T-cell (primary cell): ENCODE data around the gene RFLNA. TPM values are rescaled to one million over a fixed set of nuclear protein-coding genes. Genes with fewer than 3 reads are reported as not detected.
"Not testable (repeated sequence)": the region's sequence is repeated elsewhere in the genome, so short reads cannot be mapped to it uniquely, and the experiment has no call there.

ENCODE experiments used
- ATAC-seq, 4 experiments: fragments of 200-7000 bp in 3 of 4; fragments of 150-1000 bp in 1 of 4; cut with Tn5 transposase; replicated peaks in 1 of 4; 1 replicate in 3 of 4; 2 replicates in 1 of 4; pipeline ENCODE4 v1.10.0; 2021; ENCODE audit warnings: moderate library complexity in 3 of 4, mild to moderate bottlenecking in 2 of 4, moderate number of reproducible peaks in 1 of 4
- CTCF ChIA-PET, 2 donors: fragments of 300-600 bp; sonication (Branson Sonifier 250); formaldehyde crosslinking; loops; one replicate each; lab custom pipeline; 2022; ENCODE audit warnings: antibody characterized with exemption in 2 of 2; lab: Charles Lee
- POLR2A ChIA-PET, 2 donors: fragments of 300-600 bp; sonication (Branson Sonifier 250); formaldehyde crosslinking; loops; one replicate each; lab custom pipeline; 2022; ENCODE audit warnings: antibody characterized with exemption in 2 of 2; lab: Charles Lee
- DNase-seq, 35 experiments: peaks; one replicate each; pipeline versions ENCODE4 v3.0.0 to v3.0.0-alpha.2; 2013 to 2023
- H3K27ac ChIP-seq: one replicate; pipeline ENCODE4 v1.5.1; 2013; ENCODE audit warnings: low read length
- H3K27me3 ChIP-seq, 2 experiments: replicated peaks in 1 of 2; 1 replicate in 1 of 2; 2 replicates in 1 of 2; pipeline versions ENCODE4 v1.6.1 to v1.7.0; 2013; ENCODE audit warnings: low read length in 1 of 2, mixed read lengths in 1 of 2; ENCODE audit not compliant: control insufficient read depth in 2 of 2, insufficient read depth in 2 of 2; ENCODE audit errors: extremely low read depth in 1 of 2
- H3K36me3 ChIP-seq, 2 donors: 1 replicate in 1 of 2; 2 replicates in 1 of 2; pipeline versions ENCODE4 v1.6.1 to v1.7.0; 2013; ENCODE audit warnings: low read length in 1 of 2; ENCODE audit not compliant: control insufficient read depth in 2 of 2, insufficient read depth in 1 of 2; ENCODE audit errors: extremely low read depth in 1 of 2
- H3K4me1 ChIP-seq, 2 experiments: 1 replicate in 1 of 2; 2 replicates in 1 of 2; pipeline versions ENCODE4 v1.6.1 to v1.7.0; 2013; ENCODE audit warnings: low read length in 2 of 2, mixed read lengths in 1 of 2; ENCODE audit not compliant: insufficient read depth in 2 of 2, control insufficient read depth in 1 of 2; ENCODE audit errors: extremely low read depth in 1 of 2
- H3K4me3 ChIP-seq, 2 donors: 1 replicate in 1 of 2; 2 replicates in 1 of 2; pipeline versions ENCODE4 v1.5.1 to v1.7.0; 2013; ENCODE audit warnings: mild to moderate bottlenecking in 2 of 2, low read length in 1 of 2, moderate library complexity in 1 of 2; ENCODE audit not compliant: control insufficient read depth in 1 of 2; ENCODE audit errors: extremely low read depth in 1 of 2
- H3K9me3 ChIP-seq: 2 replicates; pipeline ENCODE4 v1.7.0; 2013
- H3K27ac Mint-ChIP-seq, 2 donors: one replicate each; pipeline ENCODE4 v1.8.0; 2020 to 2021; ENCODE audit warnings: mild to moderate bottlenecking in 2 of 2, mixed read lengths in 2 of 2
- H3K27me3 Mint-ChIP-seq, 2 donors: one replicate each; pipeline ENCODE4 v1.8.0; 2021 to 2022; ENCODE audit warnings: mixed read lengths in 2 of 2
- H3K36me3 Mint-ChIP-seq: one replicate; pipeline ENCODE4 v1.8.0; 2021; ENCODE audit warnings: mixed read lengths
- H3K4me1 Mint-ChIP-seq, 3 donors: one replicate each; pipeline ENCODE4 v1.8.0; 2020 to 2022; ENCODE audit warnings: mixed read lengths in 3 of 3, mild to moderate bottlenecking in 1 of 3
- H3K4me3 Mint-ChIP-seq, 3 donors: one replicate each; pipeline ENCODE4 v1.8.0; 2020 to 2022; ENCODE audit warnings: mild to moderate bottlenecking in 3 of 3, mixed read lengths in 3 of 3, moderate library complexity in 3 of 3
- H3K9me3 Mint-ChIP-seq, 3 donors: one replicate each; pipeline ENCODE4 v1.8.0; 2020 to 2022; ENCODE audit warnings: mixed read lengths in 3 of 3
- WGBS: methylation state at CpG from one replicate; pipeline ENCODE4 v1.1.5; 2013; ENCODE audit warnings: missing lambda C conversion rate; ENCODE audit not compliant: insufficient coverage; 5-methylcytosine and 5-hydroxymethylcytosine counted together
- total RNA-seq, 35 experiments: library from RNA in 6 of 35; stranded (reverse) in 6 of 35; fragments of 120-200 nt in 1 of 35; gene quantifications; one replicate each; pipeline versions ENCODE4 v1.2.1 to v1.2.4 and lab custom pipeline; 2013 to 2026

Gene RFLNA
- total RNA-seq, 5 donors from 2014 or later (not counting 1 experiment from before 2014, with no cell fraction given): not detected

DNA sequence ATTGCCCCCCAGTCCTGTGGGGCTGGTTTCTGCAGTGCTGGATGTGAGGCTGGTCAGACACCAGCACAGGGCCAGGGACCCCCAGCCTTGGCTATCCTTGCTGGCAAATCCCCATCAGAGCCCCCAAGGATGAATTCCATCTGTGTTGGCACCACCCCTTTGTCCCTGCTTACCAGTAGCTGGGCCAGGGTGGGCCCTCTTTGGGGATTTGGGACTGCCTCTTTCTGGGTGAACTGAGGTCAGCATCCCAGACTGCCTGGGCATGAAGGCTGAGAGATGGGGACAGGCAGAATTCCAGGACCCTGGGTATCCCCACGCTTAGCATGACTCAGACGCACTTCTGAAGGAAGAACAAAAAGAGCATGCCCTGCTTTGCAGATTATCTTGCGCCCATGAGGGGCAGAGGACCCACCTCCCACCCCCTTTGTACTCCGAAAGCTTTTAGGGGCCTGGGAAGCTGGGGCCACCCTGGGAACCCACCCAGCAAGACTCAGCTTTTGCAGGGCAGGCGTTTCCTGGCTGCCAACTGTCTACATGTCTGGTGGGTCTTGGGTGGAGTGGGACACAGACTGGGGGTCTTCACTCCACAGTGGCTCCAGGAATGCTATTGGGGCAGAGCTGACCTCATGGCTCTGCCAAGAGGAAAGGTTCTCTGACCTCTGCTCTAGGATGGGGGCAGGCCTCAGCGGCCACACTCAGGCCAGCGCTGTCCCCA lies 26.8 kb downstream of the RFLNA start:
- H3K36me3 Mint-ChIP-seq: peaks cover 19% of the 10 kb centered on the region
- no peaks in the 10 kb centered on the region for H3K4me1 Mint-ChIP-seq
- H3K9me3 Mint-ChIP-seq: peaks cover 0 to 13% (median 10%) of the 10 kb centered on the region in 3 donors
- ChIA-PET POLR2A (no interaction called here), CTCF (no interaction called here)
- no peaks in the 10 kb centered on the region for H3K4me1 ChIP-seq
- no peak overlapping the region for H3K4me3 ChIP-seq
- peaks cover 11 to 30% of the 10 kb centered on the region in 2 donors for H3K36me3 ChIP-seq
- 92% methylated on average over 4 of the region's 7 CpGs for WGBS
- peaks cover 7% of the 10 kb centered on the region for H3K9me3 ChIP-seq
- no peak for ATAC-seq
- H3K27ac ChIP-seq: no peak overlapping the region
- no peaks in the 10 kb centered on the region for H3K27me3 ChIP-seq
- H3K27me3 Mint-ChIP-seq: no peaks in the 10 kb centered on the region
- no peak overlapping the region for H3K27ac Mint-ChIP-seq
- H3K4me3 Mint-ChIP-seq: no peak overlapping the region
- DNase-seq: no peak

DNA sequence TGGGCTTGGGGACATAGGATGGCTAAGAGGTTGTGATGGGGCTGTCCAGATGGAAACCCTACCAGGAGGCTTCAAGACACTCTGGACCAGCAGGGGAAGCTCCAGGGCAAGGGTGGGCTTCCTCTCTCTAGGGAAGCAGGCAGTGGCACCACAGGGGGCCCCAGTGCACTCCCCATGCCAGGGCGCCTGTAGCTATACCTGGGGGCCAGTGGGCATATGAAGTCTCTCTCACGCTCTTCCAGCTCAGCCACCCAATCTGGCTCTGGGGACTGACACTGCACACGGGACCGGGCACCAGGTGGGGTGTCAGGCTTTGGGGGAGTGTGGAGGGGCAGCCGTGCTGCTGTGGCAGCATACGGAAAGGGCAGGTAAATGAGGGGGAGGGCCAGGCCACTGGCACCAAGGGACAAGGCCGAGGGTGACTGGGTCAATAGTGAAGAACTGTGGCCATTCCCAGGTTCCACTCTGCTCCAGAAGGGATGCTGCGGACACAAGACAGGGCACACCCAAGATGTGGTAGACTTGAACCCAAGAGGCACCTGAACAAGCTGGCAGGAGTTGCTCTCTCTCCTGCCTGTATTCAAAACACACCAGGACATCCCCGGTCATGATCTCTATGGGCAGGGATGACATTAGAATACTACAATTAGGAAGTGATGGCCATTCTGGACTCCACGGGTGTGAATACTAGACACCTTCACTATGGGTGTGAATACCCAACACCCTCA lies 27.5 kb downstream of the RFLNA start:
- Mint-ChIP-seq H3K27me3 (no peaks in the 10 kb centered on the region), H3K4me3 (no peak overlapping the region), H3K36me3 (peaks cover 19% of the 10 kb centered on the region), H3K9me3 (peaks cover 0 to 13% (median 10%) of the 10 kb centered on the region in 3 donors), H3K27ac (no peak overlapping the region), H3K4me1 (no peaks in the 10 kb centered on the region)
- no peak for DNase-seq
- Histone ChIP-seq H3K4me3 (no peak overlapping the region), H3K36me3 (peaks cover 11 to 34% of the 10 kb centered on the region in 2 donors), H3K27me3 (no peaks in the 10 kb centered on the region), H3K4me1 (no peaks in the 10 kb centered on the region), H3K27ac (no peak overlapping the region), H3K9me3 (peaks cover 7% of the 10 kb centered on the region)
- no peak for ATAC-seq
- 90% methylated on average over 8 of the region's 10 CpGs for WGBS
- CTCF ChIA-PET: no interaction called here
- POLR2A ChIA-PET: no interaction called here

DNA sequence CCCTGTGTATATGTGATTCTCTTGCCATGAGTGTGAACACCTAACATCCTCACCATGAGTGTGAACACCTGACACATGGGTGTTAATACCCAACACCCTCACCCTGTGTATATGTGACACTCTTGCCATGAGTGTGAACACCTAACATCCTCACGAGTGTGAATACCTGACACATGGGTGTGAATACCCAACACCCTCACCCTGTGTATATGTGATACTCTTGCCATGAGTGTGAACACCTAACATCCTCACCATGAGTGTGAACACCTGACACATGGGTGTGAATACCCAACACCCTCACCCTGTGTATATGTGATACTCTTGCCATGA lies 28.1 kb downstream of the RFLNA start:
- H3K9me3 Mint-ChIP-seq: peaks cover 0 to 13% (median 10%) of the 10 kb centered on the region in 3 donors
- CTCF ChIA-PET: not testable (repeated sequence)

DNA sequence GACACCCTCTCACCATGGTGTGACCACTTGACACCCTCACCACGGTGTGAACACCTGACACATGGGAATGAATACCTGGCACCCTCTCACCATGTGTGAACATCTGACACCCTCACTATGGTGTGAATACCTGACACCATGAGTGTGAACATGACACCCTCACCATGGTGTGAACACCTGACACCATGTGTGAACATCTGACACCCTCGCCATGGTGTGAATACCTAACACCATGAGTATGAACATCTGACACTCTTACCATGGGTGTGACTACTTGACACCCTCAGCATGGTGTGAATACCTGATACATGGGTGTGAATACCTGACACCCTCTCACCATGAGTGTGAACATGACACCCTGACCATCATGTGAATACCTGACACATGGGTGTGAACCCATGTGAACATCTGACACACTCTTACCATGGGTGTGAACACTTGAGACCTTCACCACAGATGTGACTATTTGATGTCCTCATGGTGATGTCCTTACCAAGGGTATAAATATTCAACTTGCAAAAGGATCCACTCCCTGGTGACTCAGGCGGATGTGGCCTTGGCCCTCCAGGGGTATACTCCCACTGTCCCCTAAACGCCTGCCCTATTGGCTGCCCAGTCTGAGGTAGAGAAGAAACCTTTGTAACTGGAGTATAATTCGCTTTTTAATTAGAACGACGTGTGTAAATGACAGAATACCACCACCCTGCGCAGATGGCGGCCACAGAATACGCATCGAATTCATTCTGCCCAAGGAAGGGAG lies 29.1 kb downstream of the RFLNA start:
- Mint-ChIP-seq H3K27me3 (no peaks in the 10 kb centered on the region), H3K27ac (no peak overlapping the region), H3K4me3 (no peak overlapping the region), H3K4me1 (no peaks in the 10 kb centered on the region), H3K36me3 (peaks cover 26% of the 10 kb centered on the region), H3K9me3 (peaks cover 0 to 13% (median 10%) of the 10 kb centered on the region in 3 donors)
- Histone ChIP-seq H3K27ac (peak overlapping the region; percentile 22), H3K27me3 (no peaks in the 10 kb centered on the region), H3K36me3 (peaks cover 11 to 45% of the 10 kb centered on the region in 2 donors), H3K4me3 (peak overlapping the region in 1 of 2 donors; percentile 11), H3K4me1 (no peaks in the 10 kb centered on the region), H3K9me3 (peaks cover 7% of the 10 kb centered on the region)
- 90% methylated on average over 7 of the region's 11 CpGs for WGBS
- DNase-seq: peak in 1 of 35 experiments; percentile 26
- POLR2A ChIA-PET: no interaction called here
- CTCF ChIA-PET: no interaction called here
- ATAC-seq: no peak

More for the DNA sequence above, 28.1 kb downstream of the RFLNA start:
- H3K9me3 ChIP-seq, H3K27me3 ChIP-seq, DNase-seq, POLR2A ChIA-PET, H3K4me1 ChIP-seq, H3K4me3 Mint-ChIP-seq, H3K4me3 ChIP-seq, ATAC-seq, H3K27ac Mint-ChIP-seq, H3K4me1 Mint-ChIP-seq, H3K27ac ChIP-seq, H3K27me3 Mint-ChIP-seq: not testable (repeated sequence)
- peaks cover 23% of the 10 kb centered on the region for H3K36me3 Mint-ChIP-seq
- H3K36me3 ChIP-seq: peaks cover 11 to 38% of the 10 kb centered on the region in 2 donors
- WGBS: no CpG with 5 or more reads among the region's 1 CpG

DNA sequence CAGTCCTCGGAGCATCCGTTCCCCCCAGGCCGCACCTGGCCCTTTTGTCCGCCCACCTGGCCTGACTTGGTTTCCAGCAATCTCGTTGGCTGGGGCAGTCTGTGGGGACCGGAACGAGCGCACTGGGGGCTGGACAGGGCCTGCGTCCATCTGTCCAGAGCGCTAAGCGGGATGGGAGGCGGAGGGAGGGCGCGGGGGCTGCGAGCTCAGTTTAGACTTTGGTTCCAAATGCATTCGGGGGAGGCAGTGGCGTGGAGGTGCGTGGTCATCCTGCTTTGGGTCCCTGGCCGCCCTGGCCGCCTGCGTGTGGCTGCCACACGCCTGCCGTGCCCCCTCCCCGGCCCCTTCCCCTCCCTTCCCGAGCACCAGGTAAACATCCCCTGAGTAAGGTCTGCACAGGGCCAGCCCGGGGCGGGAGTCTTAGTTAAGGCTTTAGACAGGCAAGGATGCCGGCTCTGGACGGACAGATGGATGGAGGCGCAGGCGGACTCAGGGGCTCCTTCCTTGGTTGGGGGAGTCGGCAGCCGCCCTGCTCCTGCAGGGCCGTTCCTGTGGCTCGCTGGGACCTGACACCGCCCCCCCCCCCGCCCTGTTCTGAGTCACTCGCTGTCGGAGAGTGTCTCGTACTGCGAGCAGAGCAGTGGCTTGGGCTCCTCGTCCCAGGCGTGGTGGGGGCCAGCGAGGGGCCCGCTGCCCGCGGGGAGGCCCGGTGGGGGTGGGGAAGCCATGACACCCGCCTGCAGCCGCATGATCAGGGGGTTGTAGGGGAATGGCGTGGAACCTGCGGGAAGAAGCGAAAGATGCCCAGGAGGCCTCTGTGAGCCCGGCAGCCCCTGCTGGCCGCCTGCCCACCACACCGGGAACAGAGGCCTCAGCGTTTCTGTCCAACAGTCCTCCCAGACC lies 30.2 kb downstream of the RFLNA start:
- ChIA-PET POLR2A (no interaction called here), CTCF (no interaction called here)
- Mint-ChIP-seq H3K27ac (peak overlapping the region in 1 of 2 donors; percentile 28), H3K4me3 (no peak overlapping the region), H3K36me3 (peaks cover 35% of the 10 kb centered on the region), H3K27me3 (no peaks in the 10 kb centered on the region), H3K4me1 (no peaks in the 10 kb centered on the region), H3K9me3 (peaks cover 0 to 13% (median 10%) of the 10 kb centered on the region in 3 donors)
- Histone ChIP-seq H3K27me3 (no peaks in the 10 kb centered on the region), H3K27ac (no peak overlapping the region), H3K36me3 (peaks cover 13 to 49% of the 10 kb centered on the region in 2 donors), H3K9me3 (peaks cover 7% of the 10 kb centered on the region), H3K4me3 (no peak overlapping the region), H3K4me1 (no peaks in the 10 kb centered on the region)
- ATAC-seq (no peak), DNase-seq (no peak)
- WGBS: 96% methylated on average over 38 of the region's 57 CpGs
